ENCODE data around the gene ERC1. TPM values are rescaled to one million over a fixed set of nuclear protein-coding genes. Genes with fewer than 3 reads are reported as not detected.

The ERC1 gene
- total and polyA plus RNA-seq, 8 donors = 34.9 to 64.9 (median 40.8) TPM

DNA sequence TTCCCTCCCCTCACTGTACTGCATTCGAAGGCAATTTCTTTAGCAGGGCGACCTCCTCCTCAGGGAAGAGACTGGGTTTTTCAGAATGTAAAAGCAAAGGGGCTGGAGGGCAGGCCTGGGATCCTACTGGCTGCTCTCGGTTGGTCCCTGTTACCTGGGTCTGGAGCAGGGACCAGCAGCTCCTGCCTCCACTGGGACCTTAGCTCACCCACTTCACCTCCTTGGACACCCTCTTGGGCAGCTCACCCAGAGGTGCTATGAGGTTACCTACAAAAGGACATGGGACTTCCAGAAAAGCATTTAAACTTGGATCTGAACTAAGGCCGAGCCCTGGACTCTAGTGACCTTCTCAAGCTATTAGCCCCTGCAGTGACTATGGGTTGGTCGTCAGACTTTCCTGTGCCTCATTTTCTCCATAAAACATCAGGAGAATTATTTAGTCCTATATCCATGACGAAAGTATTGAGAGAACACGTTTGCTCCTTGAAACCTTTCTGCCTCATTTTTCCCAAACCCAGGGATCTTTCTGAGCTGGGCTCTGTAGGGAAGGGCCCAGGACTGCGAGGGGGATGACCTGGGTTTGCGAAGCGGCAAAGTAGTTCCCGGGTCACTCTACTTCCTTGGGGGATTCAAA, 538.3 kb downstream of the ERC1 start:
- H3K4me1 ChIP-seq = peaks cover 0 to 34% of the 10 kb centered on the region in 2 donors
- peaks cover 26 to 98% of the 10 kb centered on the region in 2 donors for H3K27me3 ChIP-seq
- TF ChIP-seq, protein P1, sequence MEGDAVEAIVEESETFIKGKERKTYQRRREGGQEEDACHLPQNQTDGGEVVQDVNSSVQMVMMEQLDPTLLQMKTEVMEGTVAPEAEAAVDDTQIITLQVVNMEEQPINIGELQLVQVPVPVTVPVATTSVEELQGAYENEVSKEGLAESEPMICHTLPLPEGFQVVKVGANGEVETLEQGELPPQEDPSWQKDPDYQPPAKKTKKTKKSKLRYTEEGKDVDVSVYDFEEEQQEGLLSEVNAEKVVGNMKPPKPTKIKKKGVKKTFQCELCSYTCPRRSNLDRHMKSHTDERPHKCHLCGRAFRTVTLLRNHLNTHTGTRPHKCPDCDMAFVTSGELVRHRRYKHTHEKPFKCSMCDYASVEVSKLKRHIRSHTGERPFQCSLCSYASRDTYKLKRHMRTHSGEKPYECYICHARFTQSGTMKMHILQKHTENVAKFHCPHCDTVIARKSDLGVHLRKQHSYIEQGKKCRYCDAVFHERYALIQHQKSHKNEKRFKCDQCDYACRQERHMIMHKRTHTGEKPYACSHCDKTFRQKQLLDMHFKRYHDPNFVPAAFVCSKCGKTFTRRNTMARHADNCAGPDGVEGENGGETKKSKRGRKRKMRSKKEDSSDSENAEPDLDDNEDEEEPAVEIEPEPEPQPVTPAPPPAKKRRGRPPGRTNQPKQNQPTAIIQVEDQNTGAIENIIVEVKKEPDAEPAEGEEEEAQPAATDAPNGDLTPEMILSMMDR (IDR thresholded peaks at IDR 0.05) = no peak
- DNase-seq (no peak), ATAC-seq (no peak)
- H3K27ac ChIP-seq = no peak overlapping the region
- no peaks in the 10 kb centered on the region for H3K9me3 ChIP-seq
- peak overlapping the region in 1 of 2 donors; percentile 32 for H3K4me3 ChIP-seq
- no peaks in the 10 kb centered on the region for H3K36me3 ChIP-seq
- intact Hi-C loops (cut with DNase I) = no loop called here

GRCh38 chr12:1529862-1530591, 539.0 kb downstream of the ERC1 start:
- Histone ChIP-seq H3K36me3 (no peaks in the 10 kb centered on the region), H3K9me3 (no peaks in the 10 kb centered on the region), H3K27ac (no peak overlapping the region), H3K27me3 (peaks cover 26 to 98% of the 10 kb centered on the region in 2 donors), H3K4me3 (peak overlapping the region; percentile 13 to 32), H3K4me1 (peaks cover 0 to 34% of the 10 kb centered on the region in 2 donors)
- TF ChIP-seq, protein P1 (IDR thresholded peaks at IDR 0.05) = no peak
- no peak for DNase-seq
- peak; percentile 25 for ATAC-seq
- intact Hi-C loops (cut with DNase I) = no loop called here

DNA sequence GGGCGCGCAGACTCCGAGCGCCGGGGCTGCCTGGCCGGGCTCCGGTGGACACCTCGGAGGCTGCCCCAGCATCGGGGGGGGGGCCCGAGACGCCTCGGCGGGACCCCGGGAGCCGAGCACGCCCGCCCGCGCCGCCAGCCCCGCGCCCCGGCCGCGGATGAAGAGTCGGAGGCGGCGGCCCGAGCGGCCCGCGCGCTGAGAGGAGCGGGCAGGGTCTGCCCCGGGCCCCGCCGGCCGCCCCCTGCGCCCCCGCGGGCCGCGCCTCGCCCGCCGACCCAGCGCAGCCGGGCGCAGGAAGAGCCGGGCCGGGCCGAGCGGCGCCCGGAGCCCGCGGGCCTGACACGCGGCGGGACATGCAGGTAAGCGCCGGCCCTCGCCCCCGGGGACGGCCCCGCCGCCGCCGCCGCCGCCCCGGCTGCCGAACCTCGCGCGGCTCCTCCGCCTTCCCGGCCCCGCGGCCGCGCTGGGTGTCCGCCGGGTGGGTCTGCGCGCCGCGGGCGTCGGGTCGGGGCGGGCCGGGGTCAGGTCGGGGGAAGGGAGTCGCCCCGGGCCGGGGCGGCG, 539.6 kb downstream of the ERC1 start:
- Histone ChIP-seq H3K27ac (no peak overlapping the region), H3K4me1 (peaks cover 0 to 34% of the 10 kb centered on the region in 2 donors), H3K36me3 (no peaks in the 10 kb centered on the region), H3K27me3 (peaks cover 26 to 98% of the 10 kb centered on the region in 2 donors), H3K9me3 (no peaks in the 10 kb centered on the region), H3K4me3 (peak overlapping the region; percentile 25 to 38)
- intact Hi-C loops (cut with DNase I) = no loop called here
- TF ChIP-seq, protein P1 (IDR thresholded peaks at IDR 0.05) = no peak
- ATAC-seq (no peak), DNase-seq (no peak)

DNA sequence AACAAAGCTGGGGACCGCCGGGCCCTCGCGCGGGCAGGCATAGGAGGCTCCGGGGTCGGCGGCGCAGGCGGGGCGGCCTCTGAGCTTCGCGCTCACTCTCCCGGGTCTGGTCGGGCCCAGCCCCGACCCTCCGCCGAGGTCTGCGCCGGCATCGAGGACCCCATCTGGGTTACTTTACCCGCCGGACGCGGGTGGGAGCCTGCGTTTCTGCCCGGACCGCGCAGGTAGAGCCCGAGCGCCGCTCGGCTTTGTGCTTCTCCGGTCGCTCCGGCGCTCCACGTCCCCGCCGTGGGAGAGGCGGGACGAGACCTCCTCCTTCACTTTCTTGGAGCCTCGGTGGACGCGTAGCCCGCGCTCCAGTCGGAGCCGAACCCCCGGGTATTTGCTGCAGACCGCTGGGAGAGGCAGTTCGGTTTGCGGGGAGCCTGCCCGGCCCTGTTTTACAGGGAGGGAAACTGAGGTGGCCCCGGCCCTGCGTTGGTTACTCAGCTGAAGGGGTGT, 540.2 kb downstream of the ERC1 start:
- DNase-seq (no peak), ATAC-seq (peak; percentile 45)
- intact Hi-C loops (cut with DNase I) = no loop called here
- Histone ChIP-seq H3K4me1 (peaks cover 0 to 34% of the 10 kb centered on the region in 2 donors), H3K9me3 (no peaks in the 10 kb centered on the region), H3K36me3 (no peaks in the 10 kb centered on the region), H3K4me3 (peak overlapping the region; percentile 25 to 38), H3K27ac (no peak overlapping the region), H3K27me3 (peaks cover 26 to 98% of the 10 kb centered on the region in 2 donors)
- TF ChIP-seq, protein P1 (IDR thresholded peaks at IDR 0.05) = no peak
